Right atrium auricular region (tissue), 2 donors: ENCODE results near the gene FLRT2. TPM values are rescaled to one million over a fixed set of nuclear protein-coding genes. Genes with fewer than 3 reads are reported as not detected.

Source experiments
- DNase-seq: peaks from one replicate; pipeline ENCODE4 v3.0.0-alpha.2; 2019; ENCODE audit warnings: low spot score
- H3K27ac ChIP-seq, 2 donors: fragments of 200-600 bp; sonication (generic); 1 replicate in 1 of 2; 2 replicates in 1 of 2; pipeline ENCODE4 v1.5.1; 2016 to 2019
- H3K27me3 ChIP-seq, 2 donors: fragments of 200-600 bp; sonication (generic); one replicate each; pipeline versions ENCODE4 v1.5.1 to v1.6.0; 2017 to 2019
- H3K36me3 ChIP-seq: fragments of 200-600 bp; sonication (generic); one replicate; pipeline ENCODE4 v1.5.1; 2016
- H3K4me1 ChIP-seq, 2 donors: fragments of 200-600 bp; sonication (generic); one replicate each; pipeline versions ENCODE4 v1.5.1 to v1.6.0; 2017 to 2019
- H3K4me3 ChIP-seq, 2 donors: fragments of 200-600 bp; sonication (generic); 1 replicate in 1 of 2; 2 replicates in 1 of 2; pipeline ENCODE4 v1.5.1; 2017 to 2019; ENCODE audit warnings: mild to moderate bottlenecking in 1 of 2, moderate library complexity in 1 of 2
- H3K9me3 ChIP-seq, 2 donors: fragments of 200-600 bp; sonication (generic); one replicate each; pipeline ENCODE4 v1.5.1; 2019
- CTCF ChIP-seq, 2 donors: fragments of 200-600 bp; sonication (generic); IDR thresholded peaks; one replicate each; pipeline ENCODE4 v1.5.1; 2019; ENCODE audit warnings: antibody characterized with exemption in 2 of 2
- total RNA-seq, 2 donors: library from RNA; depleted of rRNA; stranded (reverse); fragments of >200 nt; gene quantifications; one replicate each; pipeline ENCODE4 v1.1.0, GENCODE V29; 2016

Gene FLRT2
- total RNA-seq, 2 donors from 2014 or later: 10.3 to 11.9 TPM

GRCh38 chr14:85531141-85531586 is 1.2 kb downstream of the FLRT2 start:
- no peaks in the 10 kb centered on the region for H3K27me3 ChIP-seq
- H3K36me3 ChIP-seq: no peaks in the 10 kb centered on the region
- H3K4me1 ChIP-seq: peaks cover 0 to 42% of the 10 kb centered on the region in 2 donors
- no peak for TF ChIP-seq CTCF (IDR thresholded peaks at IDR 0.05)
- peak overlapping the region; percentile 77 for H3K27ac ChIP-seq
- DNase-seq: peak; percentile 69
- H3K9me3 ChIP-seq: no peaks in the 10 kb centered on the region
- peak overlapping the region; percentile 44 to 63 for H3K4me3 ChIP-seq

GRCh38 chr14:85531587-85532373 is 1.8 kb downstream of the FLRT2 start:
- peak; percentile 87 for DNase-seq
- Histone ChIP-seq H3K4me1 (peaks cover 0 to 42% of the 10 kb centered on the region in 2 donors), H3K27me3 (no peaks in the 10 kb centered on the region)

GRCh38 chr14:85532374-85533022 is 2.6 kb downstream of the FLRT2 start:
- Histone ChIP-seq H3K36me3 (no peaks in the 10 kb centered on the region), H3K4me1 (peaks cover 0 to 42% of the 10 kb centered on the region in 2 donors), H3K27me3 (no peaks in the 10 kb centered on the region), H3K4me3 (peak overlapping the region; percentile 61 to 63), H3K27ac (peak overlapping the region; percentile 77), H3K9me3 (no peaks in the 10 kb centered on the region)
- DNase-seq: no peak
- no peak for TF ChIP-seq CTCF (IDR thresholded peaks at IDR 0.05)

More at GRCh38 chr14:85531587-85532373, 1.8 kb downstream of the FLRT2 start:
- Histone ChIP-seq H3K9me3 (no peaks in the 10 kb centered on the region), H3K36me3 (no peaks in the 10 kb centered on the region), H3K27ac (peak overlapping the region; percentile 77), H3K4me3 (peak overlapping the region; percentile 44 to 63)
- peak in 1 of 2 donors; percentile 49 for TF ChIP-seq CTCF (IDR thresholded peaks at IDR 0.05)

GRCh38 chr14:85533023-85533860 is 3.3 kb downstream of the FLRT2 start:
- Histone ChIP-seq H3K27ac (peak overlapping the region; percentile 68 to 77), H3K4me1 (peaks cover 0 to 42% of the 10 kb centered on the region in 2 donors), H3K4me3 (peak overlapping the region; percentile 61 to 63), H3K36me3 (no peaks in the 10 kb centered on the region), H3K9me3 (no peaks in the 10 kb centered on the region), H3K27me3 (no peaks in the 10 kb centered on the region)
- no peak for TF ChIP-seq CTCF (IDR thresholded peaks at IDR 0.05)
- peak; percentile 80 for DNase-seq

GRCh38 chr14:85533861-85534291 is 3.9 kb downstream of the FLRT2 start:
- Histone ChIP-seq H3K4me1 (peaks cover 0 to 42% of the 10 kb centered on the region in 2 donors), H3K36me3 (no peaks in the 10 kb centered on the region), H3K9me3 (no peaks in the 10 kb centered on the region), H3K27me3 (no peaks in the 10 kb centered on the region), H3K27ac (peak overlapping the region; percentile 68 to 77), H3K4me3 (peak overlapping the region; percentile 61 to 63)
- TF ChIP-seq CTCF (IDR thresholded peaks at IDR 0.05): no peak
- no peak for DNase-seq
